ENCODE data around the gene PPIB. TPM values are rescaled to one million over a fixed set of nuclear protein-coding genes. Genes with fewer than 3 reads are reported as not detected.

Gene PPIB
- total RNA-seq, 1 experiment from 2014 or later, result 410 TPM

- ChIA-PET CTCF (interaction anchor here (0.5 kb wide), 1 partner anchor 68 kb away, joined by 5 read pairs; no protein-coding TSS in a partner anchor), POLR2A (ENCODE audit: low non-redundant PET) (no interaction called here)
- Histone ChIP-seq H3K27me3 (replicated peaks; ENCODE audit: insufficient read depth, low read depth, low read length, poor library complexity) (no peaks in the 10 kb centered on the region), H3K27ac (ENCODE audit: low read depth, low read length, poor library complexity, severe bottlenecking) (no peak overlapping the region), H3K4me1 (ENCODE audit: insufficient read depth, low read length, poor library complexity, severe bottlenecking) (peaks cover 50% of the 10 kb centered on the region), H3K4me3 (ENCODE audit: low read depth, low read length, poor library complexity, severe bottlenecking) (no peak overlapping the region), H3K9me3 (ENCODE audit: low read depth, low read length, poor library complexity, severe bottlenecking) (no peaks in the 10 kb centered on the region), H3K36me3 (ENCODE audit: insufficient read depth, low read length, poor library complexity, severe bottlenecking) (no peaks in the 10 kb centered on the region)
- intact Hi-C loops (cut with micrococcal nuclease; ENCODE audit: unreplicated experiment), result no loop called here
- BruUV-seq (replicated peaks), result no TSS peak
- DNase-seq (ENCODE audit: low spot score), result no peak
- TF ChIP-seq CTCF (conservative IDR thresholded peaks at IDR 0.05; ENCODE audit: low read depth, low read length), result 0 out of 2 replicates have a peak, but pooled peaks have one; percentile 7
- no peak for TF ChIP-seq EZH2 (IDR thresholded peaks at IDR 0.05; ENCODE audit: borderline replicate concordance, low read depth, low read length, poor library complexity, severe bottlenecking)
Measured at GRCh38 chr15:64193971-64194370, 31.1 kb upstream of the PPIB start.

- Histone ChIP-seq H3K9me3 (ENCODE audit: low read depth, low read length, poor library complexity, severe bottlenecking) (no peaks in the 10 kb centered on the region), H3K4me1 (ENCODE audit: insufficient read depth, low read length, poor library complexity, severe bottlenecking) (peaks cover 55% of the 10 kb centered on the region), H3K27ac (ENCODE audit: low read depth, low read length, poor library complexity, severe bottlenecking) (peak overlapping the region; percentile 66), H3K36me3 (ENCODE audit: insufficient read depth, low read length, poor library complexity, severe bottlenecking) (no peaks in the 10 kb centered on the region), H3K27me3 (replicated peaks; ENCODE audit: insufficient read depth, low read depth, low read length, poor library complexity) (no peaks in the 10 kb centered on the region), H3K4me3 (ENCODE audit: low read depth, low read length, poor library complexity, severe bottlenecking) (no peak overlapping the region)
- ChIA-PET CTCF (interaction anchor here (0.5 kb wide), 1 partner anchor 378 kb away, joined by 3 read pairs; no protein-coding TSS in a partner anchor), POLR2A (ENCODE audit: low non-redundant PET) (interaction anchor here (0.6 kb wide), 1 partner anchor 31 kb away, joined by 3 read pairs; no protein-coding TSS in a partner anchor)
- peak; percentile 61 for DNase-seq (ENCODE audit: low spot score)
- no peak for TF ChIP-seq CTCF (conservative IDR thresholded peaks at IDR 0.05; ENCODE audit: low read depth, low read length)
- TF ChIP-seq EZH2 (IDR thresholded peaks at IDR 0.05; ENCODE audit: borderline replicate concordance, low read depth, low read length, poor library complexity, severe bottlenecking), result no peak
- no TSS peak for BruUV-seq (replicated peaks)
- intact Hi-C loops (cut with micrococcal nuclease; ENCODE audit: unreplicated experiment), result no loop called here
Measured at GRCh38 chr15:64191971-64192830, 29.4 kb upstream of the PPIB start.

DNA sequence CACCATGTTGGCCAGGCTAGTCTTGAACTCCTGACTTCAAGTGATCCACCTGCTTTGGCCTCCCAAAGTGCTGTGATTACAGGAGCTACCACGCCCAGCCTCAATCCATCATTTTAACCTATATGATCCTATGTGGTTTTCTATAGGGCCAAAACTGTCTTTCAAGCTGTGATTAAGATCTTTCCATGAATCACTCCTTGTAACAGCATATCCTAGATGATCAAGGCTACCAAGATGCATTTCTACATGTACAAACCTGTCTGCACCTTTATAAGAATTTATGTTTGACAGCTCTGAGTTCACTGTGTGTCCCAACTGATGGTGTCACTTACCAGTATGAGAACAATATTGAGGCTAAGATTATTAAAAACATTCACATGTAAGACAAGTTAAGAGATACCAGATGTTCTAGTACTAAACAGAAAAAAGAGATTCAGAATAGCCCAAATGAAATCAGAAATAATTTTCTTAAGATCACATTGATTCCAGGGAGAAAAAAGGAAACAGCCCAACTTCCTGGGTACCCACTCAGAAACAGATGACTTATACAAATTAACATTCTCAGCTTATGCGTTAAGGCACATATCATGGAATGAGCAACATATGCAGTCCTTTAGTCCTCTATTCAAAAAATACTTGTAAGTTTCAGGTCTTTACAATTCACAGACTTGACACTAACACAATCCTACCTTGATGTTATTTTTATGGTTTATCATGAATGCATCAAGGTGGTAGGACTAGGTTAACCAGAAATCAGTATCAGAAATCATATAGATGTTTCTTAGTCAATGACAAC, 24.8 kb upstream of the PPIB start:
- Histone ChIP-seq H3K4me1 (ENCODE audit: insufficient read depth, low read length, poor library complexity, severe bottlenecking) (peaks cover 47% of the 10 kb centered on the region), H3K27me3 (replicated peaks; ENCODE audit: insufficient read depth, low read depth, low read length, poor library complexity) (no peaks in the 10 kb centered on the region), H3K27ac (ENCODE audit: low read depth, low read length, poor library complexity, severe bottlenecking) (peak overlapping the region; percentile 72), H3K9me3 (ENCODE audit: low read depth, low read length, poor library complexity, severe bottlenecking) (no peaks in the 10 kb centered on the region), H3K36me3 (ENCODE audit: insufficient read depth, low read length, poor library complexity, severe bottlenecking) (no peaks in the 10 kb centered on the region), H3K4me3 (ENCODE audit: low read depth, low read length, poor library complexity, severe bottlenecking) (no peak overlapping the region)
- TF ChIP-seq EZH2 (IDR thresholded peaks at IDR 0.05; ENCODE audit: borderline replicate concordance, low read depth, low read length, poor library complexity, severe bottlenecking) (no peak), CTCF (conservative IDR thresholded peaks at IDR 0.05; ENCODE audit: low read depth, low read length) (no peak)
- peak; percentile 42 for DNase-seq (ENCODE audit: low spot score)
- POLR2A ChIA-PET (ENCODE audit: low non-redundant PET), result no interaction called here
- intact Hi-C loops (cut with micrococcal nuclease; ENCODE audit: unreplicated experiment), result no loop called here
- CTCF ChIA-PET, result no interaction called here
- no TSS peak for BruUV-seq (replicated peaks)
